Measurements from ENCODE around the gene DNAH2. TPM values are rescaled to one million over a fixed set of nuclear protein-coding genes. Genes with fewer than 3 reads are reported as not detected.

Gene DNAH2
- polyA plus RNA-seq, 1 of the 3 experiments (the other 2 are of a cell fraction) = 0.13 TPM

- H3K9me3 ChIP-seq = no peaks in the 10 kb centered on the region
- no peak for DNase-seq
- peaks cover 22 to 44% of the 10 kb centered on the region in 2 experiments for H3K36me3 ChIP-seq (replicated peaks in 1 of 2; ENCODE audit: control insufficient read depth in 1 of 2, insufficient read depth in 2 of 2, low read length in 1 of 2)
- no peaks in the 10 kb centered on the region for H3K27me3 ChIP-seq (ENCODE audit: insufficient read depth)
- POLR2A ChIA-PET = no interaction called here
- H3K4me3 ChIP-seq (ENCODE audit: low read depth in 2 of 2, low read length in 1 of 2) = no peak overlapping the region
- H3K79me2 ChIP-seq (ENCODE audit: insufficient read depth) = peaks cover 1% of the 10 kb centered on the region
- no peak overlapping the region for H2AFZ ChIP-seq (ENCODE audit: low read depth)
- H3F3A ChIP-seq (replicated peaks; ENCODE audit: insufficient read depth) = peaks cover 22% of the 10 kb centered on the region
- CTCF ChIA-PET = interaction anchor here (1.4 to 1.9 kb wide), 2 partner anchors 18 to 102 kb away, joined by 3 to 6 read pairs; no protein-coding TSS in a partner anchor
- H3K4me2 ChIP-seq = no peak overlapping the region
- no peaks in the 10 kb centered on the region for H4K20me1 ChIP-seq (ENCODE audit: insufficient read depth)
- H3K4me1 ChIP-seq (ENCODE audit: control insufficient read depth in 1 of 2, insufficient read depth in 2 of 2, low read depth in 1 of 2, low read length in 1 of 2) = peaks cover 13 to 39% of the 10 kb centered on the region in 2 experiments
- no peak overlapping the region for H3K9ac ChIP-seq
- WGBS (ENCODE audit: low lambda C conversion rate) = 79% methylated on average over 3 of the region's 3 CpGs
- H3K27ac ChIP-seq (ENCODE audit: low read depth in 2 of 2, low read length in 1 of 2) = peak overlapping the region in 1 of 2 experiments; percentile 100; a peak in 3 of 4 replicates
- H3K9me2 ChIP-seq = no peaks in the 10 kb centered on the region
- TF ChIP-seq, protein P1, sequence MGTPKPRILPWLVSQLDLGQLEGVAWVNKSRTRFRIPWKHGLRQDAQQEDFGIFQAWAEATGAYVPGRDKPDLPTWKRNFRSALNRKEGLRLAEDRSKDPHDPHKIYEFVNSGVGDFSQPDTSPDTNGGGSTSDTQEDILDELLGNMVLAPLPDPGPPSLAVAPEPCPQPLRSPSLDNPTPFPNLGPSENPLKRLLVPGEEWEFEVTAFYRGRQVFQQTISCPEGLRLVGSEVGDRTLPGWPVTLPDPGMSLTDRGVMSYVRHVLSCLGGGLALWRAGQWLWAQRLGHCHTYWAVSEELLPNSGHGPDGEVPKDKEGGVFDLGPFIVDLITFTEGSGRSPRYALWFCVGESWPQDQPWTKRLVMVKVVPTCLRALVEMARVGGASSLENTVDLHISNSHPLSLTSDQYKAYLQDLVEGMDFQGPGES (IDR thresholded peaks at IDR 0.05; ENCODE audit: low read depth, low read length) = no peak
- TF ChIP-seq SMC3 (IDR thresholded peaks at IDR 0.05; ENCODE audit: low read depth, low read length) = no peak
- no peak for TF ChIP-seq ELF1 (IDR thresholded peaks at IDR 0.05)
- no peak for TF ChIP-seq JUND (IDR thresholded peaks at IDR 0.05)
- no peak for TF ChIP-seq MEF2A (IDR thresholded peaks at IDR 0.05; ENCODE audit: borderline replicate concordance, low read depth)
- TF ChIP-seq RAD21 (IDR thresholded peaks at IDR 0.05; ENCODE audit: low read length) = no peak
Measured at GRCh38 chr17:7880076-7880868, 162.7 kb downstream of the DNAH2 start.

- peaks cover 24% of the 10 kb centered on the region for H3F3A ChIP-seq (replicated peaks; ENCODE audit: insufficient read depth)
- peaks cover 13% of the 10 kb centered on the region for H3K79me2 ChIP-seq (ENCODE audit: insufficient read depth)
- POLR2A ChIA-PET = no interaction called here
- peaks cover 22 to 38% of the 10 kb centered on the region in 2 experiments for H3K36me3 ChIP-seq (replicated peaks in 1 of 2; ENCODE audit: control insufficient read depth in 1 of 2, insufficient read depth in 2 of 2, low read length in 1 of 2)
- peak; percentile 65 for DNase-seq
- H3K4me2 ChIP-seq = peak overlapping the region; percentile 66
- H3K9me2 ChIP-seq = no peaks in the 10 kb centered on the region
- H3K27ac ChIP-seq (ENCODE audit: low read depth in 2 of 2, low read length in 1 of 2) = peak overlapping the region; percentile 69 to 100; a peak in 3 of 4 replicates
- no peak overlapping the region for H2AFZ ChIP-seq (ENCODE audit: low read depth)
- H4K20me1 ChIP-seq (ENCODE audit: insufficient read depth) = no peaks in the 10 kb centered on the region
- H3K9me3 ChIP-seq = no peaks in the 10 kb centered on the region
- 0 out of 4 replicates have a peak overlapping the region, but pooled peaks of 1 of the 2 experiments have one; percentile 6 for H3K4me3 ChIP-seq (ENCODE audit: low read depth in 2 of 2, low read length in 1 of 2)
- no peaks in the 10 kb centered on the region for H3K27me3 ChIP-seq (ENCODE audit: insufficient read depth)
- WGBS (ENCODE audit: low lambda C conversion rate) = 48% methylated on average over 7 of the region's 7 CpGs
- H3K4me1 ChIP-seq (ENCODE audit: control insufficient read depth in 1 of 2, insufficient read depth in 2 of 2, low read depth in 1 of 2, low read length in 1 of 2) = peaks cover 13 to 47% of the 10 kb centered on the region in 2 experiments
- peak; percentile 20; the same call in 1 of the 2 replicates for TF ChIP-seq RAD21 (IDR thresholded peaks at IDR 0.05; ENCODE audit: low read length)
- no peak for TF ChIP-seq GATA2 (CRISPR knock-in tag; IDR thresholded peaks at IDR 0.05)
- TF ChIP-seq, protein P2, sequence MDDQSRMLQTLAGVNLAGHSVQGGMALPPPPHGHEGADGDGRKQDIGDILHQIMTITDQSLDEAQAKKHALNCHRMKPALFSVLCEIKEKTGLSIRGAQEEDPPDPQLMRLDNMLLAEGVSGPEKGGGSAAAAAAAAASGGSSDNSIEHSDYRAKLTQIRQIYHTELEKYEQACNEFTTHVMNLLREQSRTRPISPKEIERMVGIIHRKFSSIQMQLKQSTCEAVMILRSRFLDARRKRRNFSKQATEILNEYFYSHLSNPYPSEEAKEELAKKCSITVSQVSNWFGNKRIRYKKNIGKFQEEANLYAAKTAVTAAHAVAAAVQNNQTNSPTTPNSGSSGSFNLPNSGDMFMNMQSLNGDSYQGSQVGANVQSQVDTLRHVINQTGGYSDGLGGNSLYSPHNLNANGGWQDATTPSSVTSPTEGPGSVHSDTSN (IDR thresholded peaks at IDR 0.05) = 0 out of 2 replicates have a peak, but pooled peaks have one; percentile 32
- TF ChIP-seq YY1 (IDR thresholded peaks at IDR 0.05; ENCODE audit: low read depth) = no peak
- peak in 1 of 2 experiments; percentile 49; a peak in 1 of 4 replicates for TF ChIP-seq EP300 (IDR thresholded peaks at IDR 0.05; ENCODE audit: borderline replicate concordance in 1 of 2, low read depth in 1 of 2, low read length in 1 of 2)
- no peak; the same call in 1 of the 2 replicates for TF ChIP-seq RCOR1 (IDR thresholded peaks at IDR 0.05; ENCODE audit: low read length)
- 0 out of 2 replicates have a peak overlapping the region, but pooled peaks have one; percentile 10 for H3K9ac ChIP-seq
- CTCF ChIA-PET = interaction anchor here (1.9 kb wide), 1 partner anchor 17 kb away, joined by 6 read pairs; no protein-coding TSS in a partner anchor
Measured at GRCh38 chr17:7881276-7882054, 163.9 kb downstream of the DNAH2 start.

Data from SK-N-SH (cell line).